ENCODE results near the gene SMG6. TPM values are rescaled to one million over a fixed set of nuclear protein-coding genes. Genes with fewer than 3 reads are reported as not detected.

The SMG6 gene
- total and polyA plus RNA-seq, 8 donors, result 17.0 to 102 (median 24.4) TPM

GRCh38 chr17:2019723-2020122 is 283.9 kb downstream of the SMG6 start:
- no peak overlapping the region for H3K4me3 ChIP-seq
- peaks cover 0 to 74% (median 22%) of the 10 kb centered on the region in 3 donors for H3K27me3 ChIP-seq
- peaks cover 12 to 21% (median 19%) of the 10 kb centered on the region in 4 donors for H3K4me1 ChIP-seq
- no peak overlapping the region for H3K27ac ChIP-seq
- no peak for DNase-seq
- TF ChIP-seq EP300 (IDR thresholded peaks at IDR 0.05), result no peak
- no peak for TF ChIP-seq POLR2A (IDR thresholded peaks at IDR 0.05)
- TF ChIP-seq, protein P1, sequence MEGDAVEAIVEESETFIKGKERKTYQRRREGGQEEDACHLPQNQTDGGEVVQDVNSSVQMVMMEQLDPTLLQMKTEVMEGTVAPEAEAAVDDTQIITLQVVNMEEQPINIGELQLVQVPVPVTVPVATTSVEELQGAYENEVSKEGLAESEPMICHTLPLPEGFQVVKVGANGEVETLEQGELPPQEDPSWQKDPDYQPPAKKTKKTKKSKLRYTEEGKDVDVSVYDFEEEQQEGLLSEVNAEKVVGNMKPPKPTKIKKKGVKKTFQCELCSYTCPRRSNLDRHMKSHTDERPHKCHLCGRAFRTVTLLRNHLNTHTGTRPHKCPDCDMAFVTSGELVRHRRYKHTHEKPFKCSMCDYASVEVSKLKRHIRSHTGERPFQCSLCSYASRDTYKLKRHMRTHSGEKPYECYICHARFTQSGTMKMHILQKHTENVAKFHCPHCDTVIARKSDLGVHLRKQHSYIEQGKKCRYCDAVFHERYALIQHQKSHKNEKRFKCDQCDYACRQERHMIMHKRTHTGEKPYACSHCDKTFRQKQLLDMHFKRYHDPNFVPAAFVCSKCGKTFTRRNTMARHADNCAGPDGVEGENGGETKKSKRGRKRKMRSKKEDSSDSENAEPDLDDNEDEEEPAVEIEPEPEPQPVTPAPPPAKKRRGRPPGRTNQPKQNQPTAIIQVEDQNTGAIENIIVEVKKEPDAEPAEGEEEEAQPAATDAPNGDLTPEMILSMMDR (IDR thresholded peaks at IDR 0.05), result no peak
- TF ChIP-seq POLR2AphosphoS5 (IDR thresholded peaks at IDR 0.05), result no peak
- intact Hi-C loops (cut with DNase I; ENCODE audit: low total_unique reads), result no loop called here
- H3K36me3 ChIP-seq, result no peaks in the 10 kb centered on the region
- WGBS, 5 donors, result 76 to 88% (median 78%) methylated on average over 8 of the region's 8 CpGs
- H3K9me3 ChIP-seq, result no peaks in the 10 kb centered on the region

DNA sequence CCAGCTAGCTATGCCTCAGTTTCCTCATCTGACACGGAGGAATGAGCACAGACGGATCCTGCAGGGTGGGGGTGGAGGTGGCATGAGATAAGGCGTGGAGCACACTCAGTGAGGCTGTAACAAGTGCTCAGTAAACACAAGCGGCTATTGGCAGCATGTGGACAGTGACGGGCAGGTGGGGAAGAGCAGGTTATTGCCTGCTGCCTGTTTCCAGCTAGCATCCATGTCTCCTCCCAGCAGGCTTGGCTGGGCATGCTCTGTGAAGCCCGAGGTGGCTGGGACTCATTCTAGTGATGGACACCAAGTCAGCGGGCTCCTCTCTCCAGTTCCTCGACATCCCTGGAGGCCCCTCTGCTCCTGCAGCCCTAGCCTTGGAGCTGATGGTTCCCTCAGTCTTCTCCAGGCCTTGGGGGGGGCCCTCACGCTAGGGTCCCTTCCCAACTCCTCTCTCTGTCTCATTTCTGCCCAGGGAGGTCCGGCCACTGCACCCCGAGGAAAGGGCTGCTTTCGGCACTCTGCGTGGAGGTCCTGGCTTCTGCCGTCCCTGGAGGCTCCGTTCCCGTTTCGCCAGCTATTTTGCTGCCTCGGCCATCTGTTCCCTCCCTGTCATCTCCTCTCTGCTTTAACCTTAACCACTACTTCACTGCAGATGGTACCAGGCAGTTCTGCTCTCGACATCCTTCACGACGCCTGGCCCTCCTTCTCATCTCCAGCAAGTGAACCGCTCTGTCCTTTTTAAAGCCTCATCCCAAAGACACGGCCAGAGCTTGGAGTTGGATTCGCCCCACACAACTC is 284.7 kb downstream of the SMG6 start:
- Histone ChIP-seq H3K27me3 (peaks cover 0 to 66% (median 13%) of the 10 kb centered on the region in 3 donors), H3K4me3 (no peak overlapping the region), H3K9me3 (no peaks in the 10 kb centered on the region), H3K4me1 (peaks cover 4 to 15% (median 11%) of the 10 kb centered on the region in 4 donors), H3K36me3 (no peaks in the 10 kb centered on the region), H3K27ac (no peak overlapping the region)
- DNase-seq, result no peak
- intact Hi-C loops (cut with DNase I; ENCODE audit: low total_unique reads), result no loop called here
- WGBS, 5 donors, result 69 to 77% (median 74%) methylated on average over 24 of the region's 24 CpGs
- TF ChIP-seq POLR2A (IDR thresholded peaks at IDR 0.05), result no peak
- no peak for TF ChIP-seq POLR2AphosphoS5 (IDR thresholded peaks at IDR 0.05)

DNA sequence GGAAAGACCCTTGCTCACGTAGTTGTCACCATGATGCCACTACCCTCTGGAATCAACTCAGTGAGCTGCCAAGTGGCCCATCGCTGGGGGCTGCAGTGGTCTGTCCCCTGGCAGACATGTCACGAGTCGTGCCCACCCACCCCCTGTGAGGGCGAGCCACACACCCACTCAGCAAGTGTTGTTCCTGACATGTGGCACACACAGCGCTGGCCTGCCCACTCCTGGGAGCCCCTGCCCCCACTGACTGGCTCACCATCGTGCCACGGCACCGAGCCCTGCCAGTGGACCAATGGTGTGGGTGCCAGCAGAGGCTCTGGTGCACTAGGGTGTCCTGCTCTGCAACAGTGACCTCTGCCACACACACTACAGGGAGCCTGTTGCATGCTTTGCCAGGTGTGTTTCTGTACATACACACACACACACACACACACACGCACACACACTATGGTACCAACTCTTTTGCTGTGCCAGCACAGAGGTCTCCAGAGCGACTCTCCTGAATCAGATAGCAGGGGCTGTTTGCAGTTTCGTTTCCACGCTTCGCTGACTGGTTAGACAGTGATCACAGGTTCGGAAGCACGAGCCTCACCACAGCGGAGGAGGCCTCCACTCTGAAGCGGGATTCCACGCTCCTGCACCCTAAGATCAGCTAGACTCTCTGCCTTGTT is 286.2 kb downstream of the SMG6 start:
- 71 to 78% (median 73%) methylated on average over 15 to 19 of the region's 19 CpGs for WGBS, 5 donors
- H3K36me3 ChIP-seq, result no peaks in the 10 kb centered on the region
- TF ChIP-seq POLR2AphosphoS5 (IDR thresholded peaks at IDR 0.05) (no peak), EP300 (IDR thresholded peaks at IDR 0.05) (no peak), POLR2A (IDR thresholded peaks at IDR 0.05) (no peak)
- TF ChIP-seq, protein P1 (IDR thresholded peaks at IDR 0.05), result no peak
- peaks cover 0 to 5% (median under 1%) of the 10 kb centered on the region in 4 donors for H3K4me1 ChIP-seq
- DNase-seq, result peak in 1 of 2 donors; percentile 38
- H3K9me3 ChIP-seq, result no peaks in the 10 kb centered on the region
- no peak overlapping the region for H3K27ac ChIP-seq
- peaks cover 0 to 51% (median 4%) of the 10 kb centered on the region in 3 donors for H3K27me3 ChIP-seq
- intact Hi-C loops (cut with DNase I; ENCODE audit: low total_unique reads), result no loop called here
- H3K4me3 ChIP-seq, result no peak overlapping the region

DNA sequence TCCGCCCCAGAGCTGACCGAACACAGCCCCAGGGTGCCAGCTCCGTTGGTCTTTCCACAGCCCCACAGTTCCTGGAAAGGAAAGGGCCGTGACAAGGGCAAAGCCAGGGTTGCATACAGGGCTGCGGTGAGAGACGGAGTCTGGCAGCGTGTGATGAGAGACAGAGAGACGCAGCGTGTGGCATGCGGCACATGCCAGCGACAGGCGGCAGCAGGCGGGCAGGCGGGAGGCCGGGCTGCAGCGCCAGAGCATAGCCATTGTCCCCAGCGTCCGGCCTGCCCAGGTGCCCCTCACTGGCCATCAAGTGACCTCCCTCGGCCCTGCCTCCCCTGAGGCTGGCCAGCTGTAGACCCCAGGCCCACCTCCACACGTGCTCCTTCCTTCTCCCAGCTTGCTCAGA is 287.1 kb downstream of the SMG6 start:
- DNase-seq, result no peak
- Histone ChIP-seq H3K27me3 (peaks cover 0 to 45% (median 4%) of the 10 kb centered on the region in 3 donors), H3K27ac (no peak overlapping the region), H3K4me1 (peaks cover 0 to 14% (median 9%) of the 10 kb centered on the region in 4 donors), H3K4me3 (no peak overlapping the region), H3K36me3 (no peaks in the 10 kb centered on the region), H3K9me3 (no peaks in the 10 kb centered on the region)
- intact Hi-C loops (cut with DNase I; ENCODE audit: low total_unique reads), result no loop called here
- TF ChIP-seq, protein P1 (IDR thresholded peaks at IDR 0.05), result no peak
- TF ChIP-seq POLR2A (IDR thresholded peaks at IDR 0.05) (no peak), EP300 (IDR thresholded peaks at IDR 0.05) (no peak), POLR2AphosphoS5 (IDR thresholded peaks at IDR 0.05) (no peak)
- 81 to 93% (median 92%) methylated on average over 19 to 20 of the region's 20 CpGs for WGBS, 5 donors
